Measurements from ENCODE around the gene ZNF784. TPM values are rescaled to one million over a fixed set of nuclear protein-coding genes. Genes with fewer than 3 reads are reported as not detected.
A peak's percentile ranks its signal among the peaks of the same experiment; 100 is the strongest.

The ZNF784 gene
- total RNA-seq, 2 experiments from 2014 or later = 3.4 to 4.0 TPM

DNA sequence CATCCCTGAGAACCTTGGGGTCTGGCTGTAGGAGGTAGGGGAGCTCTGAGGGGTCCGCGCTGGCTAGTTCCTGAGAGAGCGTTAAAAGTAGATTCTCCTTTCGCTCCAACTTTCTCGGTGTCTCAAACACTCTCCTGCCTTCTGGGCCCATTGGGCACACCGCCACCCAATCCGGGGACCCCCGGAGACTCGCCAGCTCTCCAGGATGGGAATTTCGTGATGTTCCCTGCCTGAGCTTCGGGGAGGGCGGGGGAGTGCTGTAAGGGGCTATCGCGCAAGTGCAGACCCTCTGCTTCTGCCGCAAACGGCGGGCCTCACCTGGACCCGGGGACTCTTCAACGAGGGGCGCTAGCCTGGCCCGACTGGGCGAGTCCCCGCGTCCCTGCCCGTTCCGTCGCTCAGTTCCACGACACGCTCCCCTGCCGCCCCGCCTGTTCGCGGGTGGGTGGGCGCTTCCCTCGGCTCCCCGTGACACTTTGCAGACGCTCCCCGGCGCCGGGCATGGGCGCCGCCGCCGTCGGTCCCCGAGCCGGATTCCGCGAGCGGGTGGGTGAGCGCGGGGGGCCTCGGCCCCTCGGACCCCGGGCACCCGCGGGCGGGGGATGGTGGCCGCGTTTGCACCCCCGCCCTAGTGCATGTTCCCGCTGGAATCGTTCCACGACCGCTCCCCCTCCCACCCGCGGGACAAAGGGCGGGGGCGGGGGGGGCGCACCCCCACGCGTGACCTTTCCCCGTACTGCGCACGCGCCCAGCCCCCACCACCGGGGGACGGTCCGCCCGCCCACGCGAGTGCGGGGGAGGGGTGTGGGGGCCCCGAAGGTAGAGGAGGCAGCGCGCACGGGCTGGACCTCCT is 23.6 kb upstream of the ZNF784 start, which contains the start of gene CCDC106:
CCDC106 (plus strand) TSS at position 481 of the 853 bp plus-strand sequence. CDS start 835 bp downstream, outside the sequence.
- Histone ChIP-seq H3K9me3 (ENCODE audit: low read length) (no peaks in the 10 kb centered on the region), H3K4me2 (ENCODE audit: low read length) (peak within 1 kb of the TSS; percentile 98), H4K20me1 (ENCODE audit: insufficient read depth, low read length) (no peaks in the 10 kb centered on the region), H3K36me3 (ENCODE audit: insufficient read depth, low read length) (peaks cover 61% of the 10 kb centered on the region), H3K79me2 (ENCODE audit: insufficient read depth, low read depth, low read length) (peaks cover 44% of the 10 kb centered on the region), H3K9me2 (ENCODE audit: insufficient read depth, low read length) (no peaks in the 10 kb centered on the region), H3K27ac (ENCODE audit: low read depth, low read length, poor library complexity, severe bottlenecking) (peak within 1 kb of the TSS; percentile 90), H2AFZ (ENCODE audit: low read length) (no peak within 1 kb of the TSS), H3K4me1 (ENCODE audit: insufficient read depth, low read length, poor library complexity, severe bottlenecking) (peaks cover 44% of the 10 kb centered on the region), H3K4me3 (ENCODE audit: low read depth, low read length, poor library complexity, severe bottlenecking) (peak within 1 kb of the TSS; percentile 72)
- CTCF ChIA-PET (ENCODE audit: unreplicated experiment) = interaction anchor here (0.6 to 1.0 kb wide), 2 partner anchors 15 to 294 kb away, joined by 3 read pairs; no protein-coding TSS in a partner anchor
- POLR2A ChIA-PET = interaction anchor here (0.6 to 1.1 kb wide), 3 partner anchors 48 to 397 kb away, joined by 3 read pairs; partner anchors contain the start of gene FIZ1
- BruUV-seq (replicated peaks) = no TSS peak
- TF ChIP-seq, protein P1, sequence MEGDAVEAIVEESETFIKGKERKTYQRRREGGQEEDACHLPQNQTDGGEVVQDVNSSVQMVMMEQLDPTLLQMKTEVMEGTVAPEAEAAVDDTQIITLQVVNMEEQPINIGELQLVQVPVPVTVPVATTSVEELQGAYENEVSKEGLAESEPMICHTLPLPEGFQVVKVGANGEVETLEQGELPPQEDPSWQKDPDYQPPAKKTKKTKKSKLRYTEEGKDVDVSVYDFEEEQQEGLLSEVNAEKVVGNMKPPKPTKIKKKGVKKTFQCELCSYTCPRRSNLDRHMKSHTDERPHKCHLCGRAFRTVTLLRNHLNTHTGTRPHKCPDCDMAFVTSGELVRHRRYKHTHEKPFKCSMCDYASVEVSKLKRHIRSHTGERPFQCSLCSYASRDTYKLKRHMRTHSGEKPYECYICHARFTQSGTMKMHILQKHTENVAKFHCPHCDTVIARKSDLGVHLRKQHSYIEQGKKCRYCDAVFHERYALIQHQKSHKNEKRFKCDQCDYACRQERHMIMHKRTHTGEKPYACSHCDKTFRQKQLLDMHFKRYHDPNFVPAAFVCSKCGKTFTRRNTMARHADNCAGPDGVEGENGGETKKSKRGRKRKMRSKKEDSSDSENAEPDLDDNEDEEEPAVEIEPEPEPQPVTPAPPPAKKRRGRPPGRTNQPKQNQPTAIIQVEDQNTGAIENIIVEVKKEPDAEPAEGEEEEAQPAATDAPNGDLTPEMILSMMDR (conservative IDR thresholded peaks at IDR 0.05; ENCODE audit: low read length) = no peak
- TF ChIP-seq EZH2phosphoT487 (IDR thresholded peaks at IDR 0.05; ENCODE audit: borderline replicate concordance, low read depth, low read length) = no peak
- peak; percentile 85 for DNase-seq (ENCODE audit: low spot score)
- intact Hi-C loops (cut with micrococcal nuclease; ENCODE audit: unreplicated experiment) = no loop called here

DNA sequence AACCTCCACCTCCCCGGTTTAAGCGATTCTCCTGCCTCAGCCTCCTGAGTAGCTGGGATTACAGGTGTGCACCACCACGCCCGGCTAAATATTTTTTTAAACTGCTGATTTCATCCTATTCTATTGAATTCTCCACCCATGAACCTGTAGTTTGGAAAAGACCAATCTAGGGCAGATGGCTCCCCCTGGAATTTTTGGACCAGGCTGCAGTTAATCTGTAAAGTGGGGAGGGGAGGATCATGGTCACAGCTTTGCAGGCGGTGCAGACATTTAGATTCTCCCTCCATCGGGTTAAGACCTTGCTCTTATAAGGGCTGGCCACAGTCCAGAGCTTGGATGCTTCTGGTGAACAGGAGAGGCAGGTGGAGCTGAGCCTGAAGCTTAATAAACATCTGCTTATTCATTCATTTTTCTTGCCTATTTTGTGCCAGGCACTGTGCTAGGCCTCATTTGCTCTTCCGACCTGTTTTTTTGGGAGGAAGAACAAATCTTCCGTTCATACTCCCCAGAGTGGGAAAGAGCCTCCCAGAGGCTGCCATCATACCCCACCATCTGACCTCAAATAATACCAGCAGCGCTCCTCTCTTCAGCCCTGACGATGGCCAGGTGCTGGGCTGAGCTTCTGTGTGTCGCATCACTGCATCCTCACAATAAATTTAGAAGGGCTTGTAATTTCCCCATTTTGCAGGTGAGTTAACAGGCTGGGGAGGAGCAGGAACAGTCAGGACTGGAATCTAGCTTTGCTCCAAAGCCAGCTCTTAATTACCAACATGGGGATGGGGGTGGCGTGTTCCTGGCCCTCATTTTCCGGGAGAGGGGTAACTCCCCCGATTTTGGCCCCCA is 22.7 kb upstream of the ZNF784 start:
- no peak for TF ChIP-seq EZH2phosphoT487 (IDR thresholded peaks at IDR 0.05; ENCODE audit: borderline replicate concordance, low read depth, low read length)
- TF ChIP-seq, protein P1 (conservative IDR thresholded peaks at IDR 0.05; ENCODE audit: low read length) = no peak
- H3K9me3 ChIP-seq (ENCODE audit: low read length) = no peaks in the 10 kb centered on the region
- no peaks in the 10 kb centered on the region for H3K9me2 ChIP-seq (ENCODE audit: insufficient read depth, low read length)
- no TSS peak for BruUV-seq (replicated peaks)
- no peak overlapping the region for H2AFZ ChIP-seq (ENCODE audit: low read length)
- peak overlapping the region; percentile 72 for H3K4me3 ChIP-seq (ENCODE audit: low read depth, low read length, poor library complexity, severe bottlenecking)
- peaks cover 53% of the 10 kb centered on the region for H3K36me3 ChIP-seq (ENCODE audit: insufficient read depth, low read length)
- DNase-seq (ENCODE audit: low spot score) = peak; percentile 89
- peak overlapping the region; percentile 98 for H3K4me2 ChIP-seq (ENCODE audit: low read length)
- POLR2A ChIA-PET = interaction anchor here (0.6 to 1.4 kb wide), 5 partner anchors 10 to 396 kb away, joined by 3 to 4 read pairs (median 3); partner anchors contain the start of genes FIZ1 and ZNF784
- intact Hi-C loops (cut with micrococcal nuclease; ENCODE audit: unreplicated experiment) = no loop called here
- H4K20me1 ChIP-seq (ENCODE audit: insufficient read depth, low read length) = no peaks in the 10 kb centered on the region
- H3K4me1 ChIP-seq (ENCODE audit: insufficient read depth, low read length, poor library complexity, severe bottlenecking) = peaks cover 51% of the 10 kb centered on the region
- H3K27ac ChIP-seq (ENCODE audit: low read depth, low read length, poor library complexity, severe bottlenecking) = peak overlapping the region; percentile 90
- CTCF ChIA-PET (ENCODE audit: unreplicated experiment) = interaction anchor here (0.6 to 1.0 kb wide), 2 partner anchors 14 to 295 kb away, joined by 3 read pairs; no protein-coding TSS in a partner anchor
- peaks cover 53% of the 10 kb centered on the region for H3K79me2 ChIP-seq (ENCODE audit: insufficient read depth, low read depth, low read length)
